Measurements from ENCODE around the gene FANCG. TPM values are rescaled to one million over a fixed set of nuclear protein-coding genes. Genes with fewer than 3 reads are reported as not detected.

Gene FANCG
- total RNA-seq, 1 donor from 2014 or later: 45.4 TPM

- no peak overlapping the region for H3K27ac ChIP-seq
- TF ChIP-seq, protein P1, sequence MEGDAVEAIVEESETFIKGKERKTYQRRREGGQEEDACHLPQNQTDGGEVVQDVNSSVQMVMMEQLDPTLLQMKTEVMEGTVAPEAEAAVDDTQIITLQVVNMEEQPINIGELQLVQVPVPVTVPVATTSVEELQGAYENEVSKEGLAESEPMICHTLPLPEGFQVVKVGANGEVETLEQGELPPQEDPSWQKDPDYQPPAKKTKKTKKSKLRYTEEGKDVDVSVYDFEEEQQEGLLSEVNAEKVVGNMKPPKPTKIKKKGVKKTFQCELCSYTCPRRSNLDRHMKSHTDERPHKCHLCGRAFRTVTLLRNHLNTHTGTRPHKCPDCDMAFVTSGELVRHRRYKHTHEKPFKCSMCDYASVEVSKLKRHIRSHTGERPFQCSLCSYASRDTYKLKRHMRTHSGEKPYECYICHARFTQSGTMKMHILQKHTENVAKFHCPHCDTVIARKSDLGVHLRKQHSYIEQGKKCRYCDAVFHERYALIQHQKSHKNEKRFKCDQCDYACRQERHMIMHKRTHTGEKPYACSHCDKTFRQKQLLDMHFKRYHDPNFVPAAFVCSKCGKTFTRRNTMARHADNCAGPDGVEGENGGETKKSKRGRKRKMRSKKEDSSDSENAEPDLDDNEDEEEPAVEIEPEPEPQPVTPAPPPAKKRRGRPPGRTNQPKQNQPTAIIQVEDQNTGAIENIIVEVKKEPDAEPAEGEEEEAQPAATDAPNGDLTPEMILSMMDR (IDR thresholded peaks at IDR 0.05): no peak
- no peak overlapping the region for H3K4me3 ChIP-seq
- H3K4me1 ChIP-seq: no peaks in the 10 kb centered on the region
- H3K27me3 ChIP-seq: no peaks in the 10 kb centered on the region
- H3K36me3 ChIP-seq: peaks cover 82 to 90% of the 10 kb centered on the region in 2 donors
- no peak for DNase-seq (ENCODE audit: low spot score in 2 of 2)
- intact Hi-C loops (cut with DNase I): no loop called here
- no peaks in the 10 kb centered on the region for H3K9me3 ChIP-seq
Measured at GRCh38 chr9:35057271-35057620, 22.5 kb downstream of the FANCG start.

- intact Hi-C loops (cut with DNase I): no loop called here
- Histone ChIP-seq H3K27ac (no peak overlapping the region), H3K27me3 (no peaks in the 10 kb centered on the region), H3K36me3 (peaks cover 82 to 90% of the 10 kb centered on the region in 2 donors), H3K4me1 (no peaks in the 10 kb centered on the region), H3K9me3 (no peaks in the 10 kb centered on the region), H3K4me3 (no peak overlapping the region)
- TF ChIP-seq, protein P1 (IDR thresholded peaks at IDR 0.05): no peak
- DNase-seq (ENCODE audit: low spot score in 2 of 2): no peak
Measured at GRCh38 chr9:35056571-35057270, 23.0 kb downstream of the FANCG start.

DNA sequence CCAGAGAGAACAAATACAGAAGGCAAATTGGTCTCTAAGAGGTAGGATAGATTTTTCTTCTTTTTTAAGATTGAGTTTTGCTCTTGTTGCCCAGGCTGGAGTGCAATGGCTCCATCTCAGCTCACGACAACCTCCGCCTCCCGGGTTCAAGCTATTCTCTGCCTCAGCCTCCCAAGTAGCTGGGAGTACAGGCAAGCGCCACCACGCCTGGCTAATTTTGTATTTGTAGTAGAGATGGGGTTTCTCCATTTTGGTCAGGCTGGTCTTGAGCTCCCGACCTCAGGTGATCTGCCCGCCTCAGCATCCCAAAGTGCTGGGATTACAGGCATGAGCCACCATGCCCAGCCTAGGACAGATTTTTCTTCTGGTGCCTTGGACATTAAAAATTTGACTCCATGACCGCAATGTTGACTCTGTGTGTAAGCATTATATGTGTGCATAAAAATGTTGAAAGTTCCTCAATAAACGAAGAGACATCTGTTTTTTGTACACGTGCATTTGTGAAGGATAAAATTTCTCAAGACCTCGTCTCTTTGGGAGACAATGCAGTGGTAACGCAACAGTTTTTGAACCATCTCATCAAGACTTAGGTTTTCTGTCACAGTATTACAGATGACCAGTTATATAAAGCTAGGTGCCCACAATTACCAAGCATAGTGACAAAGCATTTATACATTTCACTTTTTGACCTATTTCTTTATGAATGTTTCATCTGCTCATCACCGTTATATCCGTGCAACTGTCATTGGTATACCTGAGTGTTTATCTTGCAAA lies 24.7 kb downstream of the FANCG start:
- no peaks in the 10 kb centered on the region for H3K4me1 ChIP-seq
- no peak for DNase-seq (ENCODE audit: low spot score in 2 of 2)
- H3K36me3 ChIP-seq: peaks cover 68 to 88% of the 10 kb centered on the region in 2 donors
- no peak overlapping the region for H3K4me3 ChIP-seq
- H3K27me3 ChIP-seq: no peaks in the 10 kb centered on the region
- no peaks in the 10 kb centered on the region for H3K9me3 ChIP-seq
- H3K27ac ChIP-seq: no peak overlapping the region
- TF ChIP-seq, protein P1 (IDR thresholded peaks at IDR 0.05): no peak
- intact Hi-C loops (cut with DNase I): no loop called here

DNA sequence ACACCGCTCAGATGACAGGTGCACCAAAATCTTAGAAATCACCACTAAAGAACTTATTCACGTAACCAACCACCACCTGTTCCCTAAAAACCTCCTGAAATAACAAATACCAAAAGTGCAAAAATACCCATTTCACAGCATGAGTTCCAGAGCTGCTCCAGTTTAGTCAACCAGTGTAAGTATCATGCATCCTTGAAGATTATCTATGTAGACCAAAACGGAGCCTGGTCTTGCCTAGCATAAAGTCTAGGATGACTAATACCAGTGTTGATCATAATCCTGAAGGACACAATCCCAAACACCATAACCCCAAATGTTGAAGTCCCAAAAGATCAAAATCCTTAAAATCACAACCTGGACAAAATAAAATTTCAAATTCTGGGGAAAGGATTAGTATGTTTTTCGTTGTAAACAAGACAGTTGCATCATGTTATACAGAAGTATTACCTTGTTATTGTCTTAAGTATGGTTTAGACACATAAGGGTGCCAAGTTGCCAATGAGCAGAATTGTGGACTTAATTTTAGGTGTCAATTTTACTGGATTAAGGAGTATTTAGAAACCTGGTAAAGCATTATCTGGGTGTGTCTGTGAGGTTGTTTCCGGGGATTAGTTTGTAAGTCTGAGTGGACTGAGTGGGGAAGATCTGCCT lies 25.4 kb downstream of the FANCG start:
- TF ChIP-seq, protein P1 (IDR thresholded peaks at IDR 0.05): no peak
- Histone ChIP-seq H3K36me3 (peaks cover 61 to 87% of the 10 kb centered on the region in 2 donors), H3K4me3 (no peak overlapping the region), H3K9me3 (no peaks in the 10 kb centered on the region), H3K4me1 (no peaks in the 10 kb centered on the region), H3K27me3 (no peaks in the 10 kb centered on the region), H3K27ac (no peak overlapping the region)
- no peak for DNase-seq (ENCODE audit: low spot score in 2 of 2)
- intact Hi-C loops (cut with DNase I): no loop called here

GRCh38 chr9:35051069-35051967 lies 28.4 kb downstream of the FANCG start:
- no peak overlapping the region for H3K4me3 ChIP-seq
- TF ChIP-seq, protein P1 (IDR thresholded peaks at IDR 0.05): peak in 2 of 3 experiments; percentile 43 to 58
- peaks cover 38 to 72% of the 10 kb centered on the region in 2 donors for H3K36me3 ChIP-seq
- no peaks in the 10 kb centered on the region for H3K9me3 ChIP-seq
- H3K27ac ChIP-seq: no peak overlapping the region
- H3K27me3 ChIP-seq: no peaks in the 10 kb centered on the region
- intact Hi-C loops (cut with DNase I): loop anchor here (1.0 kb wide), 1 partner anchor 152 kb away; no protein-coding TSS in a partner anchor
- DNase-seq (ENCODE audit: low spot score in 2 of 2): no peak
- H3K4me1 ChIP-seq: no peaks in the 10 kb centered on the region

All from ascending aorta (tissue), 2 donors.